Activated CD4-positive, alpha-beta memory T cell treated with anti-CD3 and anti-CD28 coated beads, Interleukin-2, amount 10 ng/mL, durations not matched to agents 7 days and 5 days (primary cell): ENCODE data around the gene RSBN1L. TPM values are rescaled to one million over a fixed set of nuclear protein-coding genes. Genes with fewer than 3 reads are reported as not detected.

ENCODE experiments used
- CTCF ChIA-PET: fragments of 350-600 bp; sonication (Branson Sonifier 250); formaldehyde crosslinking; loops from one replicate; lab custom pipeline; 2021; ENCODE audit warnings: antibody characterized with exemption, inconsistent platforms; lab: Charles Lee
- POLR2A ChIA-PET: fragments of 350-600 bp; sonication (Branson Sonifier 250); formaldehyde crosslinking; loops from one replicate; lab custom pipeline; 2021; ENCODE audit warnings: antibody characterized with exemption; lab: Charles Lee
- DNase-seq: peaks from one replicate; pipeline ENCODE4 v3.0.0-alpha.2; 2020
- H3K27ac Mint-ChIP-seq: one replicate; pipeline ENCODE4 v1.8.0; 2021; ENCODE audit warnings: mild to moderate bottlenecking, mixed read lengths
- H3K27me3 Mint-ChIP-seq: one replicate; pipeline ENCODE4 v1.8.0; 2021; ENCODE audit warnings: mixed read lengths
- H3K36me3 Mint-ChIP-seq: one replicate; pipeline ENCODE4 v1.8.0; 2021; ENCODE audit warnings: low read depth, mixed read lengths
- H3K4me1 Mint-ChIP-seq: one replicate; pipeline ENCODE4 v1.8.0; 2021; ENCODE audit warnings: mixed read lengths
- H3K4me3 Mint-ChIP-seq: one replicate; pipeline ENCODE4 v1.8.0; 2021; ENCODE audit warnings: mild to moderate bottlenecking, mixed read lengths
- H3K9me3 Mint-ChIP-seq: one replicate; pipeline ENCODE4 v1.8.0; 2021; ENCODE audit warnings: mixed read lengths
- total RNA-seq, 2 experiments: library from RNA; stranded (reverse); gene quantifications; one replicate each; pipeline ENCODE4 v1.2.3, GENCODE V29; 2021

RSBN1L gene
- total RNA-seq, 2 experiments from 2014 or later = 28.7 to 29.5 TPM

- Mint-ChIP-seq H3K4me3 (no peak overlapping the region), H3K27ac (no peak overlapping the region), H3K9me3 (no peaks in the 10 kb centered on the region), H3K4me1 (no peaks in the 10 kb centered on the region), H3K36me3 (no peaks in the 10 kb centered on the region), H3K27me3 (no peaks in the 10 kb centered on the region)
- DNase-seq = no peak
- CTCF ChIA-PET = no interaction called here
- POLR2A ChIA-PET = no interaction called here
Measured at GRCh38 chr7:77662869-77663268, 33.4 kb upstream of the RSBN1L start.

GRCh38 chr7:77664715-77665114 lies 31.5 kb upstream of the RSBN1L start:
- no peak for DNase-seq
- H3K36me3 Mint-ChIP-seq = no peaks in the 10 kb centered on the region
- H3K27ac Mint-ChIP-seq = no peak overlapping the region
- ChIA-PET POLR2A (no interaction called here), CTCF (interaction anchor here (2.1 kb wide), 1 partner anchor 13 kb away, joined by 8 read pairs; no protein-coding TSS in a partner anchor)
- H3K4me1 Mint-ChIP-seq = no peaks in the 10 kb centered on the region
- H3K9me3 Mint-ChIP-seq = no peaks in the 10 kb centered on the region
- H3K27me3 Mint-ChIP-seq = no peaks in the 10 kb centered on the region
- H3K4me3 Mint-ChIP-seq = no peak overlapping the region

DNA sequence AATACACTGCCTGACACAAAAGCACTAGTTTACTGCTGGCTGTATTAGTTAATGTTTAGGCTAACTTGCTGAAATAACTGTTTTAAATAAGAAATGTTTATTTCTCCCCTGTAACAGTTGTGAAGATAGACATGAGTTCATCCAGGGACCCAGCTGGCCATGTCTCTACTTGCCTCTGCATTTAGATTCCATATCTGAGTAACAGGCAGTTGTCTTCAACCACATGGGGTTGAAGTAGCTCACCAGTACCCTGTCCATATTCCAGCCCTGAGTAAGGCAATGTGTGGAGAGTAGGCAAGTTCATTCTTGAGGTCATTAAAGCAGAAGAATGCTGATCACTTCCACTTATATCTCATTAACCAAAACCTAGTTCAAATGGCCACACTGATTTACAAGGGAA lies 31.1 kb upstream of the RSBN1L start:
- H3K4me3 Mint-ChIP-seq = no peak overlapping the region
- no peak overlapping the region for H3K27ac Mint-ChIP-seq
- H3K36me3 Mint-ChIP-seq = no peaks in the 10 kb centered on the region
- no peak for DNase-seq
- H3K4me1 Mint-ChIP-seq = no peaks in the 10 kb centered on the region
- POLR2A ChIA-PET = no interaction called here
- no peaks in the 10 kb centered on the region for H3K27me3 Mint-ChIP-seq
- H3K9me3 Mint-ChIP-seq = no peaks in the 10 kb centered on the region
- CTCF ChIA-PET = interaction anchor here (2.1 kb wide), 1 partner anchor 14 kb away, joined by 8 read pairs; no protein-coding TSS in a partner anchor

- POLR2A ChIA-PET = no interaction called here
- H3K4me3 Mint-ChIP-seq = no peak overlapping the region
- H3K27ac Mint-ChIP-seq = no peak overlapping the region
- DNase-seq = no peak
- CTCF ChIA-PET = interaction anchor here (1.2 kb wide), 1 partner anchor 10 kb away, joined by 6 read pairs; no protein-coding TSS in a partner anchor
- H3K27me3 Mint-ChIP-seq = no peaks in the 10 kb centered on the region
- H3K36me3 Mint-ChIP-seq = no peaks in the 10 kb centered on the region
- H3K4me1 Mint-ChIP-seq = no peaks in the 10 kb centered on the region
- no peaks in the 10 kb centered on the region for H3K9me3 Mint-ChIP-seq
Measured at GRCh38 chr7:77667459-77668086, 28.7 kb upstream of the RSBN1L start.

DNA sequence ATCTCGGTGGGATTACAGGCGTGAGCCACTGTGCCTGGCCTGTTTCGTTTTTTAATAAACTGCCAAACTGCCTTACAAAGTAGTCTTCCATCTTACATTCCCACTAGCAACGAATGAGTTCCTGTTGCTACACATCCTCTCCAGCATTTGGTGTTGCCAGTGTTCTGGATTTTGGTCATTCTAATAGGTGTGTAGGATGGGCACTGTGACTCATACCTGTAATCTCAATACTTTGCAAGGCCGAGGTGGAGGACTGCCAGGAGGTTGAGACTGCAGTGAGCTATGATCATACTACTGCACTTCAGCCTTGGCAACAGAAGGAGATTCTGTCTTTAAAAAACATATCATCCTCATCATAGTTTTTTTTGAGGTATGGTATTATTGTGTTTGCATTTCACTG lies 21.4 kb upstream of the RSBN1L start:
- ChIA-PET POLR2A (no interaction called here), CTCF (interaction anchor here (0.6 to 1.6 kb wide), 4 partner anchors 21 to 1297 kb away, joined by 3 to 7 read pairs (median 4); no protein-coding TSS in a partner anchor)
- no peak overlapping the region for H3K4me3 Mint-ChIP-seq
- DNase-seq = no peak
- H3K27me3 Mint-ChIP-seq = no peaks in the 10 kb centered on the region
- H3K9me3 Mint-ChIP-seq = no peaks in the 10 kb centered on the region
- H3K4me1 Mint-ChIP-seq = peaks cover 2% of the 10 kb centered on the region
- no peaks in the 10 kb centered on the region for H3K36me3 Mint-ChIP-seq
- no peak overlapping the region for H3K27ac Mint-ChIP-seq

GRCh38 chr7:77679608-77680007 lies 16.7 kb upstream of the RSBN1L start:
- Mint-ChIP-seq H3K9me3 (no peaks in the 10 kb centered on the region), H3K27me3 (no peaks in the 10 kb centered on the region), H3K4me3 (no peak overlapping the region), H3K36me3 (peaks cover 19% of the 10 kb centered on the region), H3K27ac (no peak overlapping the region), H3K4me1 (peaks cover 2% of the 10 kb centered on the region)
- ChIA-PET POLR2A (no interaction called here), CTCF (interaction anchor here (0.6 kb wide), 1 partner anchor 20 kb away, joined by 3 read pairs; no protein-coding TSS in a partner anchor)
- DNase-seq = no peak

- CTCF ChIA-PET = no interaction called here
- no peak overlapping the region for H3K4me3 Mint-ChIP-seq
- H3K9me3 Mint-ChIP-seq = no peaks in the 10 kb centered on the region
- POLR2A ChIA-PET = no interaction called here
- H3K27me3 Mint-ChIP-seq = no peaks in the 10 kb centered on the region
- peaks cover 21% of the 10 kb centered on the region for H3K36me3 Mint-ChIP-seq
- H3K4me1 Mint-ChIP-seq = peaks cover 2% of the 10 kb centered on the region
- no peak overlapping the region for H3K27ac Mint-ChIP-seq
- no peak for DNase-seq
Measured at GRCh38 chr7:77680266-77680665, 16.0 kb upstream of the RSBN1L start.

- ChIA-PET CTCF (interaction anchor here (1.3 kb wide), 1 partner anchor 15 kb away, joined by 4 read pairs; no protein-coding TSS in a partner anchor), POLR2A (interaction anchor here (0.8 kb wide), 1 partner anchor 14 kb away, joined by 3 read pairs; no protein-coding TSS in a partner anchor)
- Mint-ChIP-seq H3K4me3 (no peak overlapping the region), H3K27ac (no peak overlapping the region), H3K9me3 (no peaks in the 10 kb centered on the region), H3K4me1 (peaks cover 25% of the 10 kb centered on the region), H3K27me3 (no peaks in the 10 kb centered on the region), H3K36me3 (peaks cover 30% of the 10 kb centered on the region)
- no peak for DNase-seq
Measured at GRCh38 chr7:77684030-77684429, 12.2 kb upstream of the RSBN1L start.

DNA sequence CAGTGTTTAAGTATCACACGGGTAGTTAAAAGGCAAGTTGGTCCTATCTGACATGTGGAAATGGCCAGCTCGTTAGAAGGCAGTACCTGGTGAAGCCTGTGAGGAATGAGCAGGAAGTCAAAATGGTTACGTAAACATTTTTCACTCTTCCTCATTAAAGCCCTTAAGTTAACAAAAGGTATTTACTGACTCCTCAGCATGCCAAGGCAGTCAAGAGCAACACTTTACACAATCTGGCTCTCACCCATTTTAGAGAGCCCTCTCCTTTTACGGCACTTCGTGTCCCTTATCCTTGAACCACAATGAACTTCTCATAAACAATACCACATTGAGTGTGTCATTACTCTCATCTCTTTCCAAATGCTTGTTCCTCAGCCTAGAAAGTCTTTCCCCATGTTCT lies 11.0 kb upstream of the RSBN1L start:
- H3K36me3 Mint-ChIP-seq = peaks cover 37% of the 10 kb centered on the region
- CTCF ChIA-PET = interaction anchor here (1.2 to 1.3 kb wide), 2 partner anchors 13 to 34 kb away, joined by 4 to 5 read pairs; no protein-coding TSS in a partner anchor
- H3K27me3 Mint-ChIP-seq = no peaks in the 10 kb centered on the region
- H3K27ac Mint-ChIP-seq = no peak overlapping the region
- no peaks in the 10 kb centered on the region for H3K9me3 Mint-ChIP-seq
- no peak for DNase-seq
- H3K4me3 Mint-ChIP-seq = no peak overlapping the region
- H3K4me1 Mint-ChIP-seq = peaks cover 25% of the 10 kb centered on the region
- POLR2A ChIA-PET = interaction anchor here (0.7 kb wide), 1 partner anchor 10 kb away, joined by 4 read pairs; no protein-coding TSS in a partner anchor

DNA sequence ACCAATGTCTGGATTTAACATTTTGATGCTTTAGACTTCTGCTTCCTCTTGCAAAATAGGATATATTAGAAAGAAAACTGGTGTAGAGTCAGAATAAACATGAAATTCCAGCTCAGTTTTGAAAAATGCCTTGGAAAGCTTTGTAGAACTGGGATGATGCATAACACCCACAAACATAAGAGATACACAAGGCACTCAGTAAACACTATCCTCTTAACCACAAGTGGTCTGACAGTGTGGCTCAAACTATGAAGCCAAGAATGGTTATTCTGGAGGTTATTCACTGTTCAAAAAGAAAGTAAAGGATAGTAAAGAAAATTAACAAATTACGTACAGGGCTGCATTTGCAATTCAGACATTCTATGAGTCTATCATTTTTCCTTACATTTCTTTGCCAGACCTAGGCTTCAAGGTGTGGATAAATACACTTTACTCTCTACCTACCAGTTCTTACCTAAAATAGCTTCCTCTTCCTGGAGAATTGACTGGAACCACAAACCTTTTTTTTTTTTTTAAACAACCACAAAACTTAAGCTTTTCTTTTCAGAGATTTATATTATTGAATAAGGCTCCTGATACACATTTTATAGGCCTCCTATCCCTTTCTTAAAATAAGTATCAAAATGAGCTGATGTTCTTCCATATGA lies 9.0 kb upstream of the RSBN1L start:
- H3K4me3 Mint-ChIP-seq = no peak overlapping the region
- POLR2A ChIA-PET = interaction anchor here (2.7 to 2.9 kb wide), 2 partner anchors 9 to 12 kb away, joined by 12 to 20 read pairs; partner anchors contain the start of gene RSBN1L

DNA sequence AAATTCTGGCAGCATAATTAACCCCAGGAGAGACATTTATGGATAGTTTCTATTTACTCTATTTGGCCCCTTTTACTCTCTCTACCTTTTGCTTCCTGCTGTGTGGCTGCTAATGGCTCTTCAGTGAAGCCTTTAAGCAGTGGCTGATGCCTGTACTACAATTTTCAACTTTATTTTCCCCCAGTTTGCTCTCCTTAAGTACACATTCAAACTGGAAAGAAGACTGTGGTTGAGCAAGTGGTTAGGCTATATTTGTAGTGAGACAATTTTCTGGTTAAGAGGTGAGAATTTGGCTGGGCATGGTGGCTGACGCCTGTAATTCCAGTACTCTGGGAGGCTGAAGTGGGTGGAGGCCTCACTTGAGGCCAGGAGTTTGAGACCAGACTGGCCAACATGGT lies 8.5 kb upstream of the RSBN1L start:
- CTCF ChIA-PET = interaction anchor here (0.6 to 2.0 kb wide), 5 partner anchors 8 to 72 kb away, joined by 3 to 5 read pairs (median 5); no protein-coding TSS in a partner anchor
- peak; percentile 24 for DNase-seq

More for the DNA sequence above, 9.0 kb upstream of the RSBN1L start:
- Mint-ChIP-seq H3K27me3 (no peaks in the 10 kb centered on the region), H3K9me3 (no peaks in the 10 kb centered on the region), H3K4me1 (peaks cover 26% of the 10 kb centered on the region), H3K27ac (peak overlapping the region; percentile 72), H3K36me3 (peaks cover 36% of the 10 kb centered on the region)
- CTCF ChIA-PET = interaction anchor here (0.6 to 2.0 kb wide), 5 partner anchors 9 to 72 kb away, joined by 3 to 5 read pairs (median 5); no protein-coding TSS in a partner anchor
- no peak for DNase-seq

GRCh38 chr7:77690289-77690688 lies 6.0 kb upstream of the RSBN1L start:
- H3K27me3 Mint-ChIP-seq = no peaks in the 10 kb centered on the region
- no peak overlapping the region for H3K4me3 Mint-ChIP-seq
- H3K4me1 Mint-ChIP-seq = peaks cover 42% of the 10 kb centered on the region
- POLR2A ChIA-PET = no interaction called here
- no peaks in the 10 kb centered on the region for H3K9me3 Mint-ChIP-seq
- no peak for DNase-seq
- H3K36me3 Mint-ChIP-seq = peaks cover 25% of the 10 kb centered on the region
- CTCF ChIA-PET = no interaction called here
- H3K27ac Mint-ChIP-seq = no peak overlapping the region

More for the DNA sequence above, 8.5 kb upstream of the RSBN1L start:
- H3K27me3 Mint-ChIP-seq = no peaks in the 10 kb centered on the region
- peak overlapping the region; percentile 72 for H3K27ac Mint-ChIP-seq
- peaks cover 32% of the 10 kb centered on the region for H3K36me3 Mint-ChIP-seq
- POLR2A ChIA-PET = interaction anchor here (2.7 to 2.9 kb wide), 2 partner anchors 8 to 11 kb away, joined by 12 to 20 read pairs; partner anchors contain the start of gene RSBN1L
- no peaks in the 10 kb centered on the region for H3K9me3 Mint-ChIP-seq
- H3K4me3 Mint-ChIP-seq = no peak overlapping the region
- peaks cover 29% of the 10 kb centered on the region for H3K4me1 Mint-ChIP-seq
